Nephron (organoid): Measurements from ENCODE around the gene SLAMF9.

Experiments
- H3K27ac Mint-ChIP-seq, 3 experiments: 2 replicates each; pipeline ENCODE4 v1.8.0; 2020; ENCODE audit warnings: mixed read lengths in 3 of 3, mild to moderate bottlenecking in 2 of 3, moderate library complexity in 1 of 3
- H3K27me3 Mint-ChIP-seq: 2 replicates; pipeline ENCODE4 v1.8.0; 2021; ENCODE audit warnings: low read depth, mild to moderate bottlenecking, moderate library complexity, mixed read lengths
- H3K36me3 Mint-ChIP-seq: 2 replicates; pipeline ENCODE4 v1.8.0; 2020; ENCODE audit warnings: low read depth, mixed read lengths
- H3K4me1 Mint-ChIP-seq: 2 replicates; pipeline ENCODE4 v1.8.0; 2020; ENCODE audit warnings: mixed read lengths
- H3K4me3 Mint-ChIP-seq, 3 experiments: 2 replicates each; pipeline ENCODE4 v1.8.0; 2020; ENCODE audit warnings: mild to moderate bottlenecking in 3 of 3, mixed read lengths in 3 of 3, moderate library complexity in 2 of 3
- H3K9me3 Mint-ChIP-seq: 2 replicates; pipeline ENCODE4 v1.8.0; 2020; ENCODE audit warnings: mixed read lengths
- TF ChIP-seq, protein P1 (sequence below), 3 experiments: fragments of 200-600 bp; sonication (generic); IDR thresholded peaks; one replicate each; pipeline ENCODE4 v1.5.0; 2021; ENCODE audit warnings: antibody characterized with exemption in 3 of 3; ENCODE audit not compliant: unreplicated experiment in 3 of 3

Gene SLAMF9

DNA sequence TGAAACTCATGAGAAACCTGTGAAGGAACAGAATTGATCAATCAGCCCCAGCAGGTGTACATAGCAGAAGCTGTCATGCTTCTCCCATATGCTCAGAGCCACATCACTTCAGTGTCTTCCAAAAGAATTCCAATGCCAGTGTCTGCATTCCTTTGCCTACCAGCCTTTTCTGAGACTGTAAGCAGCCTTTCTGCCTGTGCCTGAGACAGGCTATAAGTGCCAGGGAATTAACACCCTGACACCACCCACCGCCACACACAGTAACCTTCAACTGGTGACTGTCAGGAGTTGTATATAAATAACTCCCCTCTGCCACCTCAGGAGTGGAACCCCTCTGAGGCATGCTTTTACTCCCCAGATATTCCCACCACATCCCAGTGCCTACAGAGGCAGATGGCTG lies 38.1 kb upstream of the SLAMF9 start:
- TF ChIP-seq, protein P1, sequence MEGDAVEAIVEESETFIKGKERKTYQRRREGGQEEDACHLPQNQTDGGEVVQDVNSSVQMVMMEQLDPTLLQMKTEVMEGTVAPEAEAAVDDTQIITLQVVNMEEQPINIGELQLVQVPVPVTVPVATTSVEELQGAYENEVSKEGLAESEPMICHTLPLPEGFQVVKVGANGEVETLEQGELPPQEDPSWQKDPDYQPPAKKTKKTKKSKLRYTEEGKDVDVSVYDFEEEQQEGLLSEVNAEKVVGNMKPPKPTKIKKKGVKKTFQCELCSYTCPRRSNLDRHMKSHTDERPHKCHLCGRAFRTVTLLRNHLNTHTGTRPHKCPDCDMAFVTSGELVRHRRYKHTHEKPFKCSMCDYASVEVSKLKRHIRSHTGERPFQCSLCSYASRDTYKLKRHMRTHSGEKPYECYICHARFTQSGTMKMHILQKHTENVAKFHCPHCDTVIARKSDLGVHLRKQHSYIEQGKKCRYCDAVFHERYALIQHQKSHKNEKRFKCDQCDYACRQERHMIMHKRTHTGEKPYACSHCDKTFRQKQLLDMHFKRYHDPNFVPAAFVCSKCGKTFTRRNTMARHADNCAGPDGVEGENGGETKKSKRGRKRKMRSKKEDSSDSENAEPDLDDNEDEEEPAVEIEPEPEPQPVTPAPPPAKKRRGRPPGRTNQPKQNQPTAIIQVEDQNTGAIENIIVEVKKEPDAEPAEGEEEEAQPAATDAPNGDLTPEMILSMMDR (IDR thresholded peaks at IDR 0.05; ENCODE audit: unreplicated experiment in 3 of 3) = no peak
- Mint-ChIP-seq H3K9me3 (no peaks in the 10 kb centered on the region), H3K36me3 (no peaks in the 10 kb centered on the region), H3K4me1 (no peaks in the 10 kb centered on the region), H3K4me3 (no peak overlapping the region), H3K27ac (no peak overlapping the region), H3K27me3 (peaks cover 34% of the 10 kb centered on the region)

DNA sequence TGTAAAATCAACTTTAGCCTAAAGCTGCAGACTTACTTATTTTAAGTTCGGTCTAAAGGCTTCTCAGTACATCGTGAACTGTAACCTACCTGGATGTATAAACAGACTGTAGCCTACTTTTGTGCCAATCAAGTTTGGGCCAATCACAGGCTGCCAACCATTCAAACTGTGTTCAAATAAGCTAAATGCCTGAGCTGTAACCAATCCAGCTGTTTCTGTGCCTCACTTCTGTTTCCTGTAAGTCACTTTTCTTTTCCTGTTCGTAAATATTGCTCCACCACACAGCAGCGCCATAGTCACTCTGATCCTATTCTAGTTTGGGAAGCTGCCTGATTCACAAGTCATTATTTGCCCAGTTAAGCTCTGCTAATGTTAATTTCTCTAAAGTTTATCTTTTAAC lies 37.5 kb upstream of the SLAMF9 start:
- Mint-ChIP-seq H3K4me3 (no peak overlapping the region), H3K27me3 (peaks cover 34% of the 10 kb centered on the region), H3K27ac (no peak overlapping the region)

DNA sequence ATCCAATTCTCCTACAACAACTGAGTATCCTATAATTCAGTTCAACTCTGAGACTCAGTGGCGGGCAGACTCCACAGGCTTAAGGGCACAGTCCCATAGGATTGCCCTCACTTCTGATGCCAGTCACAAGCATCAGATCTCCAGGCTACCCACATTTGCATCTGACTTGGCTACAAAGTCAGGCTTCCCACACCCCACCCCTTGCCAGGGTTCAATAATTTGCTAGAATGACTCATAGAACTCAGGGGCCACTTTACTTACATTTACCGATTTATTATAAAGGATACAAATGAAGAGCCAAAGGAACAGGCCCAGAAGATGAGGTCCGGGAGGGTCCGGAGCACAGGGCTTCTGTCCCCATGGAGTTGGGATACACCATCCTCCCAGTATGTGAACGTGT lies 36.0 kb upstream of the SLAMF9 start:
- H3K36me3 Mint-ChIP-seq = no peaks in the 10 kb centered on the region
- TF ChIP-seq, protein P1 (IDR thresholded peaks at IDR 0.05; ENCODE audit: unreplicated experiment in 3 of 3) = no peak
- no peaks in the 10 kb centered on the region for H3K9me3 Mint-ChIP-seq
- no peak overlapping the region for H3K27ac Mint-ChIP-seq
- H3K4me3 Mint-ChIP-seq = no peak overlapping the region
- peaks cover 26% of the 10 kb centered on the region for H3K27me3 Mint-ChIP-seq
- no peaks in the 10 kb centered on the region for H3K4me1 Mint-ChIP-seq

More for the DNA sequence above, 37.5 kb upstream of the SLAMF9 start:
- H3K4me1 Mint-ChIP-seq = no peaks in the 10 kb centered on the region
- H3K9me3 Mint-ChIP-seq = no peaks in the 10 kb centered on the region
- H3K36me3 Mint-ChIP-seq = no peaks in the 10 kb centered on the region
- TF ChIP-seq, protein P1 (IDR thresholded peaks at IDR 0.05; ENCODE audit: unreplicated experiment in 3 of 3) = no peak

DNA sequence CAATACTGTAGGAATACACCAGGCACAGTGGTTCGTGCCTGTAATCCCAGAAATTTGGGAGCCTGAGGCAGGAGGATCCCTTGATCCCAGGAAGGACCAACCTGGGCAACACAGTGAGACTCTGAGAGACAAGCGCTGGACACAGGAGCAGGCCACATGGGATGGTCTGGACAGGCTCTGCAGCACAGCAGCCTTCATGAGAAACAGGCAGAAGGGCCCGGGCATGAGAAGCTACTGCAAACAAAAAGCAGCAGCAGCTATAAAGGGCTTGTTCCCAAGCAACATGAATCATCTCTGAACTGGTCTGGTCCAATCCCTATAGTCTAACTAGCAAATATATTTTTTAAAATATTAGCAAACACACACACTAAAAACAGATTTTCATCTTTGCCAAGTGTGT lies 35.5 kb upstream of the SLAMF9 start:
- peaks cover 23% of the 10 kb centered on the region for H3K27me3 Mint-ChIP-seq
- H3K36me3 Mint-ChIP-seq = no peaks in the 10 kb centered on the region
- H3K4me1 Mint-ChIP-seq = no peaks in the 10 kb centered on the region
- H3K4me3 Mint-ChIP-seq = no peak overlapping the region
- H3K27ac Mint-ChIP-seq = no peak overlapping the region
- TF ChIP-seq, protein P1 (IDR thresholded peaks at IDR 0.05; ENCODE audit: unreplicated experiment in 3 of 3) = no peak
- no peaks in the 10 kb centered on the region for H3K9me3 Mint-ChIP-seq

DNA sequence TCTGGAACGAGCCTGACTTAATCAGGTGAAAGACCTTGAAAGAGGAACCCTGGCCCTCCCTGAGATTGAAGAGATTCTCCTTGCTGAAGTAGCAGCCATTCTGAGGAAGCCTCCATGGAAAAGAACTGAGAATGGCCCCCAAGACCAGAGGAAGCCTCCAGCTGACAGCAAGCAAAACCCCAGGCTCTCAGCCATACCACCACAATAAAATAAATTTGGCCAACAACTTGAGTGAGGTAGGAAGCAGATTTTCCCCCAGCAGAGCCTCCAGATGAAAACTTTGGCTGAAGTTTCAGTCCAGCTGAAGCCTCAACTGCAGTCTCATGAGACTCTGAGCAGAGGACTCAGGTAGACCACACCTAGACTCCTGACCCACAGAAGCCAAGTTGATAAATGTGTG lies 34.0 kb upstream of the SLAMF9 start:
- TF ChIP-seq, protein P1 (IDR thresholded peaks at IDR 0.05; ENCODE audit: unreplicated experiment in 3 of 3) = no peak
- Mint-ChIP-seq H3K27me3 (peaks cover 17% of the 10 kb centered on the region), H3K4me3 (no peak overlapping the region), H3K9me3 (no peaks in the 10 kb centered on the region), H3K4me1 (no peaks in the 10 kb centered on the region), H3K27ac (no peak overlapping the region), H3K36me3 (no peaks in the 10 kb centered on the region)

DNA sequence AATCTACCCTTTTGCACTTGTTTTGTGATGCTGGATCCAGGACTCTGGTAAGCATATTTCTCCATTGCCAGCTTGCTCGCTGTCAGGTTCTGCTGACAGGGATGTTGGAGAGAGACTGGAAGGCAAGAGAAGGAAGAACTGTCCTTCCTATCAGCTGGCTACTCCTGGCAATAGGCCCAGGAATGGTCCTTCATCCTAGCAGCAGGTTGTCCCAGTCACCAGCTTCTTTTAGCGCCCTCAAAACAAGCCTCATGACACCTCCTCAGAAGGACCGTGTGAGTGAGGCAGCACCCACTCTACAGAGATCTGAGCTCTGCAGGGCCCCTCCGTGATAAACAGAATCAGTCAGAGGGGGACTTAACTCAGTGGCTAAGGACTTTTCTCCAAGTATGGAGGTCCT lies 33.1 kb upstream of the SLAMF9 start:
- TF ChIP-seq, protein P1 (IDR thresholded peaks at IDR 0.05; ENCODE audit: unreplicated experiment in 3 of 3) = no peak
- Mint-ChIP-seq H3K4me1 (no peaks in the 10 kb centered on the region), H3K36me3 (no peaks in the 10 kb centered on the region), H3K27ac (no peak overlapping the region), H3K4me3 (no peak overlapping the region), H3K27me3 (peaks cover 12% of the 10 kb centered on the region), H3K9me3 (no peaks in the 10 kb centered on the region)
